Right ventricle myocardium inferior (tissue), 1 donor: Measurements from ENCODE around the gene JAKMIP3. TPM values are rescaled to one million over a fixed set of nuclear protein-coding genes. Genes with fewer than 3 reads are reported as not detected.

Experiments
- ATAC-seq: fragments of 200-7000 bp; cut with Tn5 transposase; one replicate; pipeline ENCODE4 v1.9.1; 2020; ENCODE audit warnings: mild to moderate bottlenecking, moderate library complexity
- DNase-seq: peaks from one replicate; pipeline ENCODE4 v3.0.0; 2021; ENCODE audit errors: missing footprints
- intact Hi-C: fragments of 100-400 bp; cut with DNase I; formaldehyde crosslinking; loops from one replicate; pipeline ENCODE4 v1.11.0; 2022
- long read RNA-seq: library from polyadenylated mRNA; unstranded; transcript quantifications from one replicate; pipeline ENCODE4 v2.0.0, GENCODE V29; 2021
- total RNA-seq: library from RNA; stranded (reverse); fragmentation: NEBNext Ultra II Directional; extraction: Animal tissue kit (Norgen Biotek cat#: 25700); gene quantifications from one replicate; pipeline ENCODE4 v1.2.1, GENCODE V29; 2021
- donor health status: DM: no; HTN: yes; CAD: no; lungs with severe emphysema.

The JAKMIP3 gene
- total RNA-seq = 1.6 TPM
- long read RNA-seq, partial matches to known transcripts = 0 of 2 reads
- long read RNA-seq, other reads (novel, unspliced or antisense) = 2 of 2 reads

GRCh38 chr10:132065491-132066105 is at the start of gene JAKMIP3:
Gene JAKMIP3 (plus strand): TSS chr10:132065946. CDS start chr10:132104809, 38,863 bp downstream.
- intact Hi-C loops = no loop called here
- peak; percentile 72 for DNase-seq

GRCh38 chr10:132016514-132016913 is 49.2 kb upstream of the JAKMIP3 start:
- intact Hi-C loops = no loop called here
- no peak for DNase-seq
- ATAC-seq = no peak

More at GRCh38 chr10:132065491-132066105, at the start of gene JAKMIP3:
- peak; percentile 68 for ATAC-seq

GRCh38 chr10:132018446-132018845 is 47.3 kb upstream of the JAKMIP3 start:
- no peak for DNase-seq
- intact Hi-C loops = no loop called here
- ATAC-seq = no peak

GRCh38 chr10:132019366-132019765 is 46.4 kb upstream of the JAKMIP3 start:
- no peak for DNase-seq
- intact Hi-C loops = no loop called here
- ATAC-seq = no peak

DNA sequence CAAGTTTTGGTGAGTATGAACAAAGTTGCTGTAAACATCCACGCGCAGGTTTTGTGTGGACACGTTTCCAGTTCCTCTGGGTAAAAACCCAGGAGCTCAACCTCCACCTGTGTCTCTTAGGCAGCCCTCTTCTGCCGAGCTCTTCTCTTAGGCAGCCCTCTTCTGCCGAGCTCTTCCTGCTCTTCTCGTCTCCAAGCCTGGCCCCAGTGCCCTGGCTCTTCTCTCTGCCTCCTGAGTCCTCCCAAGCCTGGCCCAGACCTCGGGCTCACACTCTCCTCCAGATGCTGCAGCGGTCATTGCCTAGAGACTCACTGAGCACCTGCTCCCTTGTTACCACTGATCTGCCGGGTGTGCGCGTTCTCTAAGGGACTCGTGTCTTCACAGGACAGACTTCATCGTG is 45.3 kb upstream of the JAKMIP3 start:
- intact Hi-C loops = loop anchor here (5.0 kb wide), 1 partner anchor 38 kb away; the partner anchor contains the start of gene BNIP3
- no peak for ATAC-seq
- DNase-seq = no peak

- ATAC-seq = no peak
- intact Hi-C loops = loop anchor here (5.0 kb wide), 1 partner anchor 39 kb away; the partner anchor contains the start of gene BNIP3
- no peak for DNase-seq
Observed at GRCh38 chr10:132021046-132021445, 44.7 kb upstream of the JAKMIP3 start.

GRCh38 chr10:132021504-132022143 is 44.1 kb upstream of the JAKMIP3 start:
- DNase-seq (no peak), ATAC-seq (peak; percentile 17)
- intact Hi-C loops = loop anchor here (5.0 kb wide), 1 partner anchor 39 kb away; the partner anchor contains the start of gene BNIP3

- ATAC-seq = no peak
- intact Hi-C loops = loop anchor here (5.0 kb wide), 1 partner anchor 40 kb away; the partner anchor contains the start of gene BNIP3
- DNase-seq = no peak
Observed at GRCh38 chr10:132022241-132022640, 43.5 kb upstream of the JAKMIP3 start.

DNA sequence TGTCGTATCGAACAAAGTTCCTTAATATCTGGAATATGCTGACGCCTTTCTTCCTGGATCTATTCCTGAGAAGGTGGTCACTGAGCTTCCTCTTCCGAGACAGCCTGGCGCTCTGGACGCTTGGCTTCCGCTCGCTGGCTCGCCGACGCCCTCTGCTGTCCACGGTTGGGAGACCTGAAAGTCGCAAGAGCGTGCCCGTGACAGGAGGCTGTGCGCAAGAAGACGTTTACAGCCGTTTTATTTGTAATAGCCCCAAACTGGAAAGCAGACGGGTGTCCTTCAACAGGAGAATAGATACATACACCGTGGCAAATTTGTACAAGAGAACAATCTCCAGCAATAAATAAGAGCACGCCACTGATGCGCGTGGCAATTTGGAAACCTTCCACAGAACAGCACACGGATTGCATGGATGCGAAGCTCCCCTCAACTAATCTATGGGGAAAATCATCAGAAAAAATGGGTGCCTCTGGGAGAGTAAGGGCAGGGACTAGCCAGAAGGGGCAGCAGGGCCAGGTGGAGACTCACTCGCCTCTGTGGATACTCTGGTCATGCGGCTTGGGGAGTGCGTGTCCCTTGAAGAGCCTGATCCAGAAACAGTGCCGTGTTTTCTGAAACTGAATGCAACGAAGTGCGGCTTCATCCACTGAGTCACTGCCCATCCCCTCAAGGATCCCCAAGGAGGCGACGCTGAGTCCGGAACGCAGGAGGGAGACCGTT is 42.5 kb upstream of the JAKMIP3 start:
- ATAC-seq = peak; percentile 88
- intact Hi-C loops = loop anchor here (1.0 to 5.0 kb wide), 2 partner anchors 41 to 138 kb away; partner anchors contain the start of gene BNIP3
- peak; percentile 88 for DNase-seq

DNA sequence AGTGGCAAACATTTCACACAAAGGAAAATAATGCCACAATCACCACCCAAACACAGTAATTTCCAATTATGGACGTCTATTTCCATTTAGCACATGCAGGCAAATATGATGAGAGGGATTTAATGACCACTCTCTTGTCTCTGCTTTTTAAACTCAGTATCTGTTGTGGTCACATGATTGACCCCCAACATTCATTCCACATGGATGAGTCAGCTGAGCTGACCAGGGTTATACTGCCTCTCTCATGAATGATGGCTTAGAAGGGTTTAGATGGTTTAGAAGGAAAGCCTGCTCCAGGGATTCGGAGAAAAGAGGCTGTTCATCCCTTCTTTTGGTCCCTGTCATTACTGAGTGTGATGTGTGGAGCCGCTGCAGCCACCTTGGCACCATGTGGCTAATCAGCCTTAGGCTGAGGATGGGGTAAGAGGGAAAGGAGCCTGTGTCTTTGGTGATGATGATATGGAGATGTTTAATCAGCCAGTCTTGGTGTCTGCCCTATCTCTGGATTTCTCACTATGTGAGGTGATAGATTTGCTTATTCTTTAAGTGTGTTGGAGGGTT is 38.2 kb upstream of the JAKMIP3 start:
- no peak for ATAC-seq

GRCh38 chr10:132028706-132029105 is 37.0 kb upstream of the JAKMIP3 start:
- DNase-seq (no peak), ATAC-seq (no peak)
- intact Hi-C loops = no loop called here

More for the DNA sequence above, 38.2 kb upstream of the JAKMIP3 start:
- intact Hi-C loops = no loop called here
- DNase-seq = no peak

DNA sequence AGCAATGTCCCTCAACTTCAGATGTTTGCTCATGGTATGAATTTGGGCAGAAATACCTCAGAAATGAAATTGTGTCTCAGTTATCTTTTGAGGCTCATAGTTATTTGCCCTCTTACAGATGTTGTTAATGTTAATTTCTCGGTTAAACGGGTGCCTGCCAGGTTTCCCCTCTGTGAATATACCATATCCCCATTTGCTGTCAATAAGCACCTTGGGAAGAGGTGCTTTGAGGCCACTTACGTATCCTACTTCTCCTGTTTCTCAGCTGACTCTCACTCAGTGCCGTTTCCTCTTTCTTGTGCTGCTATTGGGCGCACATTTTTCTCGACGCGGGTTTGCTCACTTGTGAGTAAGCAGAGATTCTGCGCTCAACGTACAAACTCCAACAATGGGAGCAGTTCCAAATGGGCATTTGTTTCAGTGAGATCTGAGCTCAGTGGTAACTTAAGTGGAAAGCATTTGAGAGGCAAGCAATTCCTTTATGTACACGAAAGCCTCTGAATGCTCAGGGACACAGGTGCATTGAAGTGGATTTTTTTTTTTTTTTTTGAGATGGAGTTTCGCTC is 34.8 kb upstream of the JAKMIP3 start:
- ATAC-seq = no peak
- intact Hi-C loops = no loop called here
- DNase-seq = no peak

- intact Hi-C loops = no loop called here
- ATAC-seq (no peak), DNase-seq (no peak)
Observed at GRCh38 chr10:132033632-132034031, 32.1 kb upstream of the JAKMIP3 start.

DNA sequence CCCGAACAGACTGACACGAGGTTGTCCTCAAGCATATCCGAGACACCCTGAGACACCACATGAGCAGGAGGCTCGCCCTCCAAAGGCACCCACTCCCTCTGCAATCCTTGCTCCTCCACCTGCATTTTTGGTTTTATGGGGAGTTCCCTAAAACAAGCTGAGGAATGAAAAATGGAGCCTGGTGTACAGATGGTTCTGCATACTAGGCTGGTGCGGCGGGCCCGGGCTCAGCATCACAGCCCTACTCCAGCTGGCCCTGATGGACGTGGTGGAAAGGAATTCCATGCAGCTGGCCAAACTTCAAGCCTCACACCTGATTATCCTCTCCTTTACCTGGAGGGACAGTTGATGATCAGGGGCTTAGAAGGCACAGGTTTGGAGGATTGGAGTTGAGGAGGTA is 30.3 kb upstream of the JAKMIP3 start:
- DNase-seq = no peak
- intact Hi-C loops = loop anchor here (5.0 kb wide), 1 partner anchor 107 kb away; no protein-coding TSS in a partner anchor
- no peak for ATAC-seq

DNA sequence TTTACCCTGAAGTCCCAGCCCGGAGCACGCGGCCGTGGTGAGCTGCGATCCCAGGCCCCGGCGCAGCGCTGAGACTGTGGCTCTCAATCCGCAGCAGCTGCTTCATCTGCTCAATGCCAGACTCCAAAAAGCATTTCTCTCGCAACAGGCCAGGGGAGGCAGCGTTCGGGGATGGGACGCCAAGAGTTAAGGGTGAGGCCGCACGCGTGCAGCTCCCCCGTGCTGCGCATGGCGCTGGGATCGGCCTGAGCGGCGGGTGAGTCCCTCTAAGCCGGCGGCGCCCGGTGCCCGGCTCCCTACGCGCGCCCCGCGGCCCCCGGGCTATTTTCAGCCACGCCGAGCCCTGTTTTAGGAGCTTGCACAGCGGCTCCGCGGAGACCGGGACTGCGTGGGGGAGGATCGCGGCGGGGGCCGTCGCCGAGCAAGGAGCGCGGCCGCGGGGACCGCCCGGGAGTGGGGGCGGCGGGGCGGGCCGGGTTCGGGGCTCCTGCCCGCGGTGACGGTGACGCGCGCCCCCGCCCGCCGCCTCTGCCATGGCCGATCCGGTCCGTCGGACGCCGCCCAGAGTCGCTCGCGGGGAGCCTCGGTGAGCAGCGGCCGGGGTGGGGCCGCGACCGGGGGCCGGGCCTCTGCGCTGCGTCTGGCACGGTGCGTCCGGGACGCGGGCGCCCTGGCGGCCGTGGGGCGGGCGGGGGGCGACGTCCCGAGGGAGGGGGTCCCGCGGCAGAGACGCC is 29.4 kb upstream of the JAKMIP3 start:
- DNase-seq = no peak
- peak; percentile 56 for ATAC-seq
- intact Hi-C loops = loop anchor here (5.0 kb wide), 1 partner anchor 106 kb away; no protein-coding TSS in a partner anchor

GRCh38 chr10:132036887-132037675 is 28.7 kb upstream of the JAKMIP3 start:
- DNase-seq = no peak
- peak; percentile 79 for ATAC-seq
- intact Hi-C loops = loop anchor here (5.0 kb wide), 1 partner anchor 105 kb away; no protein-coding TSS in a partner anchor

DNA sequence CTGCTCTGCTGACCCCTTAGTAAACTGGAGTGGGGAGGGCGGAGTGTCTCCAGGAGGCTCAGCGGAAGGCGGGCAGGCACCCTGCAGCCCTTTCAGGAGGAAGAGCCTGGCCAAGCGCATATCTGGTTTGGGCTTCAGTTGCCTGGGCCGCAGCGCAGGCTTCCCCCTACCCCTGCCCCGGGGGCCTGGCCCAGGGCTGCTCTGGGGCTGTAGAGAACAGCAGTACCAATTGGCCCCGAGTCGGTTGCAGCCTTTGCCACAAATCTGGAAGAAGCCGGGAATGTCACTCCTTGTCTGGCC is 28.1 kb upstream of the JAKMIP3 start:
- intact Hi-C loops = loop anchor here (5.0 kb wide), 1 partner anchor 105 kb away; no protein-coding TSS in a partner anchor
- no peak for ATAC-seq
- no peak for DNase-seq
